SIG-M5 (cell line): ENCODE data around the gene DPH3.

Source experiments
- DNase-seq: peaks from one replicate; lab custom pipeline; 2025; lab: John Stamatoyannopoulos, UW

Gene DPH3

DNA sequence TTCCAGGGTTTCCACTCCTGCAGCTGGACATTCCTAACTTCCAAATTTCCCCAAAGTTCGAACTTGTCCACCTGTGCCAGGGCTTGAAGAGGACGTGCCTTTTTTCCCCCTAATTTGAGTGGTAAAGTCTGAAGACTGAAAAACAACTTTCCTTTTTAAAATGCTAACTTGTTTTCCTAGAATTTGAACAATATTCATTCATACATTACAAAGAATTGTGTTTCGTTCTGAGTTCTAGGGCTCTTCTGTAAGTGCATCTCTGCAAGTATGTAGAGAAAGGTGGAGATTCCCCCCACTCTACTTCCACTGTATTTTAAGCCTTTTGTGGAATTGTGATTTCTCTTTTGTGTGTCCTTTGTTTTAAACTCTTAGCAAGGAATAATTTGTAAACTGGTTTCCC, 9.4 kb downstream of the DPH3 start:
- DNase-seq = no peak

DNA sequence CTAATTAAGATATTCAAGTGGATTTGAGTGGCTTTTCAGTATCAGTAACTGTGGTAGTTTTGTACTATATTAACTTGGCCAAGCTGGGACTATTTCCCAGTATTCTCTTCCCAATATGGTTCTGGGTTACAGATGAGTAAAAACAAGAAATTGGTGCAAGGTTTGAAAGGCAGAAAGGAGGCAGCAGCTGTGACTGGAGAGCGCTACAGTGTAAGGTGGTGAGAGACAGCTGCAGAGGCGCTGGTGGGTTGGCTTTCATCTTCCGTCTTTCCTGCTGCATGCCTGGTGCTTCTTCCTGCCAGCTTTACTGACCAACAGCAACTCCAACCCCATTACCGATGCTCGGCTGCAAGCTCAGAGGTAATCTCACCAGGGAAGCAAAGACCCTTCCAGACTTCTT, 9.8 kb downstream of the DPH3 start:
- no peak for DNase-seq

DNA sequence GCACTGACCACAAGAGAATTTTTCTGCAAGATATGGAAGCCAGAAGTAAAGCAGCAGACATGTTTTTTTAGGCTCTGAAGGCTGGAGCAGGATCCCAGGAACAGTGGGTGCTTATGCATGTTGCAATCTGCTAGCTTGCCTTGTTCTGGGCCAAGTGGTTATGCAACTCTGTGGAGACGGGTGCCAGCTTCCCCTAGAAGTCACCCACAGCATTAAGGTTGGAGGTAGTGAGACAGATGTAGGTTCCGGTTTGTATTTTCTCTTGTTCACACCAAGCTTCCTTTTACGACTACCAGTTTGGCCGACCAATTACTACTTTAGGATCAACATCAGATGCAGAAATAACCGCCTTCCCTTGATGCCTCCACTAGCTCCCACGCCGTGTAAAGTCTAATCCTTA, 11.1 kb downstream of the DPH3 start:
- DNase-seq = peak; percentile 80

DNA sequence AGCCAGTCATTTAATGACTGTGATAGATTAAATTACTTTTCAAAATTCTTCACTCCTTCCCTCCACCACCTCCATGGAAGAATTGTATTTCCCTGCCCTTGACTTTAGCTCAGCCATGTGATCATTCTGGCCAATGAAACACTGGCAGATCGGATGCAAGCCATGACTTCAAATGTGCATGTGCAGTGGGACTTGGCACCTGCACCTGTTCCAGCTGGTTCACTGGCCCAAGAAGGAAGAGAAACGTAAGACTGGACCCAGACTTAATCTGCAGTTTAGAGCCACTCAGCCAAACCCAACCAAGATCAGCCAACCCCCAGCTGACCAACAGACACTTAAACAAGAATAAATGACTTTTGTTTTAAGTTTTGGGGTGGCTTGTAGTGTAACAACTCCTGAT, 11.8 kb downstream of the DPH3 start:
- DNase-seq = no peak

DNA sequence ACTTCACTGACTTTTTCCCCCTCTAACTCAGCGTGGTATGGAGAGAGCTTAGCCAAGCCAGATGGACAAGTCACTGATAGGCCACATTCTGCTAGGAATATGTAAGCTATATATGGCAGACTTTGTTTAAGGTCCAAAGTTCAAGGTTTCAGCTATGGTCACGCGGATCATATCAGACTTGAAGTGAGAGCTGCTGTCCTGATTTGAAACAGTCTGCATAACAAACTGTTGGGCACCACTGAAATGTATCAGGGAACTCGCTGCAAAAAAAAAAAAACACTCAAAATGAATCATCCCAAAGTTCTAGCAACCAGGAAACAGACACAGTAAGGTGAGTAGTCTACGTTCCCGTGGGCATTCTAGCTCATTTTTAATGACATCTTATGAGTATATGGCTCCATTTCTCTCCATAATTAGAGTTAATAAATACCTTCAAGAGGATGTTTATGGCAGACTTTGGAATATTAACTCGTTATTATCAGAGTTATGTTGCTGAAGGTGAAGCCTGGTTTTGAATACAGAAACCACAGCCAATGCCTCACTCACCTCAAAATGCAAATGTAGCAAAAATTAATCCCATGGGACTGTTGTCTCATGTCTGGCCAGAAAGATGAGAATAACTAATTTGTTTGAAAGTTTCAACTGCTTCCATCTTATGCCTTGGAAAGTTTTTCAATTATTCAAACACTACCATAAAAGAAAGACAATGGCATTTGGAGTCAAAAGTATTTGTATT, 12.3 kb downstream of the DPH3 start:
- no peak for DNase-seq

DNA sequence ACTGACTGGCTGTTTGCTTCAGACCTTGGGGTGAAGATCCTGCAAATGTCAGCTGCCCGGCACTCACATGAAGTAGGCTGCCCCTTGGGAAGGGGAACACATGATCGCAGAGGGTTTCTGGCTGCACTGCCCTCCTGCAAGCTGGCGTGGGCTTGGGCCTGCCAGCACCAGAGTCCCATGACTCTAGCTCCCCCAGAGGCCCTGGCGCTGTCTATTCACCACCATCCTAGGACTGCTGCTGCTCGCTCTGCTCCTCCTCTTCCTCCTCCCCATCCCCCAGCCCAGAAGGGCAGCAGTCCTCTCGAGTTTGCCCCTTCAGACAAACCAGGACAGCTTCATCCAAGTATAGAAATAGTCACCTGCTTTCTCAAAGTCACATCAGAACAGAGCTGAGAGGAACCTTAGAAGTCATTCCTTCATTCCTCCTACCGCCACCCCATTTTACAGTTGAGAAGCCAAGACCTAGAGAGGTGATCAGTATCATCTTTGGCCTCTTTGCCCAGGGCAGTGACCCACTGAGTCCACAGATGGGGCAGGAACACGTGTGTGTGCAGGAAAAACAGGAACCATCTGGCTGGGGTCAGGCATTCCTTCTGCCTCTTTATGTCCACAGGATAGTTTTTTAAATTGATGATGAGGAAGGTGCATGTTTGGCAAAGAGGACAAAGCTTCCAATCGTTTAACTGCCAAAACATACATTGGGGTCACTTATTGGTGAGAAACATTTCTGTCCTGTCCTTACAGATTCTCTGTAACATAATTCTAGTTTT, 13.2 kb downstream of the DPH3 start:
- DNase-seq = no peak

DNA sequence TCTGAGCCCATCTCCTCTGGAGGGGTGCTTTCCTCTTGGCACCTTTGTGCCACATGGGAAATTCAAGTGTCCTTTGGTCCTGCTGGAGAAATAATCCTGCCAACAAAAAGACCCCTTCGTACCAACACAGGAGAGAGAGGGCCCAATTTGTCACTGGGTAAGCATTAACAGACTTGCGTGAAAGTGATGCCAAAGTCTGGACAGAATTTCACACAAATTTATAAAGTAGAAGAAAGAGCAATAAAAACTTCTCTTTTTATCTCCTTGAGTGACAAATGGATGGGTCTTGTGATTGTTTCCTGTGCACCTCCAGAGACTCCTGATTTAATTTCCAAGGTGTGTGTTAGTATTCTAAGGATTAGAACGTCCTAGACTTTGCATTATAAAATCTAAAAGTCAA, 14.9 kb downstream of the DPH3 start:
- no peak for DNase-seq

DNA sequence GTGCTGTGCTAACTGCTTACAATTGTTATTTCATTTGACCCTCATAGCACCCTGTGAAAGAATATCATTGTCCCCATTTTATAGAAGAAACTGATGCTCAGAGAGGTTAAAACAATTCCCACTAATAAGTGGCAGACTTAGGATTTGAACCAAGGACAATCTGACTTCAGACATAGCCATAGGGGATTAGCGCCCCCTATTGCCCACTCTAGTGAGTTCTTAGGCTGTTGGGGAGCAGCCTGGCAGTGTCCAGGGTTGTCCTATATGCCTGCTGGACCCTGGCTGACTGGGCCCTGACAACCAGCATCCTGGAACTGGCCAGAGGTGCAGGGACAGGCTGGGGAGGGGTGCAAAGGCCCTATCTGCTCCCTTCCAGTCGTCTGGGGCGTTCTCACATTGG, 15.4 kb downstream of the DPH3 start:
- DNase-seq = no peak

DNA sequence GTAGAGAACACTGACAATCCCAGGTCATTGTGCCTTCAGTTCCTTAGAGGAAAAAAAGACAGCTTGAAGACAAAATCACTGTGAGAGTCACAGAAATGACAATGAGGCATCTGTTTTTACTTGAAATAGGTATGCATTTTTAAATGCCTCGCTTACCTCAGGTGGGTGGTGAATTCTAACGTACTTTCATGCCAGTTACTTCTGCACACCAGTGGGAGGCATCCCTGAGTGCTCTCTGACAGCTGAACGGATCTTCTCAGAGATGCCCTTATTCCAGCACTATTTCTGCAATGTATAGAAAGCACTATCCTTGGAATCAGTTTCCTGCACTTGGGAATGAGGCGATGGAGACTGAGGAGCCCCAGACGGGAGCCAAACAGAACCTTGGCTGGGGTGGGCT, 16.2 kb downstream of the DPH3 start:
- no peak for DNase-seq

DNA sequence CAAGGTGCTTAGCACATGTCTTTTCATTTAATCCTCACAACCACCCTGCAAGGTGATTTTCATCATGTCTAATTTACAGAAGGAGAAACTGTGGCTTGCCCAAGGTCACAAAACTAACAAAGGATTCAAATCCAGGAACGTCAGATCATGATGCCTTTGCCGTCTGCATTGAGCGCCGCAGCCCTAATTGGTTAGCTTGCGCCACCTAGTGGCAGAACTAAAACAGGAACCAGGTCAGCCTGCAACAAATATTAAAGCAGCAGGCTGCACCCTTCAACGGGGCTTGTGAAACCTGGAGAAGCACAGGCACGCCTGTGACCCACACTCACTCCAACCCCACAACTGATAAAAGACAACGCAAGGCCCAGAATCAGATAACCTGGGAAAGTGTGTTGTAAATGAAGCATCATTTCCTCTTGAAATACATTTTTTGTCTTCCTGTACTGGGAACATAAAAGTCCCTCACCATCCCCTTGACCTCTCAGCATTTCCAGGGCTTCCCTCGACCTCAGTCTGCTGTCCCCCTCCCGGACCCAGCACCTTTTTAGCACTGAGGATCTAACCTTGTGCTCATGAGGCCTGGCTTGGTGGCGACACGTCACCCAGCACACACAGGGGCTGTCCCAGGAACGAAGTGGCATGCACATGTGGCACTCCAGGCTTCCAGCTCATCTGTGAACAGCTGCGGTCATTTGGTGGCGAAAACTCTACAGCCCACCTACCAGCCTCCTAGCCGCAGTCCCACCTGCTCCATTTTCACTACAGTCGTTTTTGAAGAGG, 17.3 kb downstream of the DPH3 start:
- peak; percentile 5 for DNase-seq

DNA sequence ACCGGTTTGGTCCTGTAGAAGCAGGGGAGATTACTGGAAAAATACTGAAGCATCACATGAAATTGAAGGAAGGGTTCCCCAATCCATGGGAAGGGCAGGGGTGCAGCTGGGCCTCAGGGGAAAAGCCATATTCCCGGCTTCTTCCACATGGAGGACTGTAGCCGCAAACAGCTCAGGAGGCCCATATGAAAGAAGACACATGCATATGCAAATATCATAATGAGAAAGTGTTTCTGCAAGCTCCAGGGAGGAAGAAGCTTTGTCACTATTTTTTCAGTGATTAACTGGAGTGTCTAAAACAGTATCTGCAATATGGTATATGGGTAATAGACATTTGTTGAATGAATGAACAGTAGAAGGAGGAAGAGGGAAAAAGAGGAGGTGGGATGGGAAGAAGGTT, 19.1 kb downstream of the DPH3 start:
- no peak for DNase-seq

DNA sequence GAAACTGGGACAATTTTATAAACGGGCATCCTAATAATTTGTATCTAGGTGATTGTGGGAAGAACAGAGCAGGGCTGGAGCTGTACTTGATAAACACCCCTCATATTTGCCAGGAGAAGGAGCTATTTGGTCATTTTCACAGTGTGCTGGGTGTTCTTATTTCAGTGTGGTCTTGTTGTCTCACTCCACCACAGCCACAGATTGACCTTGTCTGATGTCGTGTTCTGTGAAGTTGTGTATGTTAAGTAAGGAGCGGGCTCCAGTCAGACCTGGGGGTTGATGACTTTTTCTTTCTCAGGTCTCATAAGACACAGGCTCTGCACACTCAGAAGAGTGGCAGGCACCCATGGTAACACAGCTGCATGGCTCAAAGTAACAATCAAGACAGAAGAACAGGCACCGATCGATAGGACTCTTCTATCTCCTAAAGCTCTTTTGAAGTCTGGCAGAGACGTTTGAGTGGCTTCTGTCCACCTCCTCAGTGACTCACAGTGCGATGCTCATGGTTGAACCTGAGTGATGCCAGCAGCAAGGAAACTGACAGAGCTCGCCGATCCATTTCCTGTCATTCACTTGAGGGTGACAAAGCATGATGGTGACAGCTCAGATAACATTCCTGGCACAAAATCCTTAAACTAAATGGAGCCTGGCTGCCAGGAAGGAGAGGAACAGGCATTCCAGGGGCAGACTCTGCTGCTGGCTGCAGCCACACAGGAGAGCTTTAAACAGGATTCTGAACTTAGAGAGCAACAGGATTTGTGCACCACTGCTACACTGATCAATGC, 20.8 kb downstream of the DPH3 start:
- DNase-seq = no peak

DNA sequence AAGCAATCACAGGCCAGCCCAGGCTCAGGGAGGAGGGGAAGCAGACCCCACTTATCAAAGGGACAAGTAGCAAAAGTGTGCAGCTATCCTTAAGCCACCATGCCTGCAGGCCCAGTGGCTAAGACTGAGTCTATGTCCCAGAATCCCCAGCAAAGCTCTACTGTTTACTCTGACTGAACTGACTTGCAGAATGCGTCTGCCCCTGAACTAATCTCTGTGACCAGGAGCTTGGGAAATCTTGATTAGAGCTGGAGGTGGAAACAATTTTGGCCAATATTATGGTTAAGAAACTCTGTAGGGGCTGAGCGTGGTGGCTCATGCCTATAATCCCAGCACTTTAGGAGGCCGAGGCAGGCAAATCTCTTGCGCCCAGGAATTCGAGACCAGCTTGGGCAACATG, 22.6 kb downstream of the DPH3 start:
- DNase-seq = no peak

DNA sequence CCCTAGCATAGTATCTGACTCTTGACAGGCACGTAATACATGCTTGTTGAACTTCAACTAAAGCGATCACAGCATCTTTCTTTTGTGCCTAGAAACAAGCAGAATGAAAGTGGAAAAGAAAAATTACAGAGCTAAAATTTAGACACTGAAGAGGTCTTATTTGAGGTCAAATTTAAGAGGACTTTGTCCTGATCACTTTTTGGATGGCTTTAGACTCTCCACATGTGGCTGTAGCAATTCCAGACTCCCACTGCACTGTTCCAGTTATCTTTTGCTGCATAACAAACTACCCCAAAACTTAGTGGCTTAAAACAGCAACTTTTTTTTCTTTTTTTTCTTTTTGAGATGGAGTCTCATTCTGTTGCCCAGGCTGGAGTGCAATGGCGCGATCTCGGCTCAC, 23.5 kb downstream of the DPH3 start:
- DNase-seq = no peak

DNA sequence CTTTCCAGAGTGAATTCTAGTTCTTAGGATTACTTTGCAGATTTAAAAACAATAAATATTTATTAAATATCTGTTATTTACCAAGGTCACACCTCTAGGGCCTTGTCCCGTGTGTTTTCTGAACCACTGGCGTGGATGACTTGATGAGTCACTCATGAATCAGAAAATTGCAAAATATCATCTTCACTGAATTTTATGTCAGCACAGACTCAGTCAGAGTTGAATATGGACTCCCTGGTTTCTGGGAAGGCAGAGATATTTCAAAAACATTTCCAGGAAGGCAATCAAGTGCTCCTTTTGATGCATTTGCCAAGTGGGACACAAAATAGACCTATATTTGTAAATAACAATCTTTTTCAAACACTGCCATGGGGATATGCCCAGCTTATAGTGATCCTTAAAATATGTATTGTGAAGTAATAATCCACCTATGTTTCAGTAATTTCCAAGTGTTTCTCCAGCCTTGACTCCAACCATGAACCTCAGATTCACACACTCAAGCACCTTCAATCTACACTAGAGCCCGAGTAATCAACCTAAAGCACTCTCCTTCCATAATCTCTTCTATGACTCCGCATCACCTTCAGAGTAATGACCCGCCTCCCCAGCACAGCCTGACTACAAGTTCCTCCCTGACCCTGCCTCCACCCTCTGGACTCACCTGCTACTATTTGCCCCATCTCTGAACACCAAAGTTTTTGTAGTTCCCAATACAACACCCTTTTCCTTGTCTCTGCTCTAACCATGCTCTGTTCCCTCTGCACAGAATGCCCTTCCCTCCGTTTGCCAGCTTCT, 24.3 kb downstream of the DPH3 start:
- no peak for DNase-seq

DNA sequence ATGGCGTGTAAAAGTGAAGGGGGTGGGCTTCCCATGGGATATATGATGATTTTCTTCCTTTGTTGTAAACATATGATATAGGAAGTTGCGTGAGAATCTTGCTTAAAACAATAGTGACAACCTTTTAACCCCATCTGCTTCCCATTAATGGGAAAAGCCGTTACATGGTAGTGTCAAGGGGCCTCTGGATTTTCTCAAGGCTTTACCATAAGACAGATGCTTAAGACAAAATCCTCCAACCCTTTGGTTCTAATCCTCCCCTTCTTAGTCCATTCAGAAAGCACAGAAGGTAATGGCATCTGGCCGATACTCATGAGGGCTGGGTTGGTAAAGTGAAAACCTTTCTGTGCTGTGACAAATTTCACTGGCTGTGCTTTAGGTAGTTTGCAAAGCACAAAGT, 25.0 kb downstream of the DPH3 start:
- no peak for DNase-seq

DNA sequence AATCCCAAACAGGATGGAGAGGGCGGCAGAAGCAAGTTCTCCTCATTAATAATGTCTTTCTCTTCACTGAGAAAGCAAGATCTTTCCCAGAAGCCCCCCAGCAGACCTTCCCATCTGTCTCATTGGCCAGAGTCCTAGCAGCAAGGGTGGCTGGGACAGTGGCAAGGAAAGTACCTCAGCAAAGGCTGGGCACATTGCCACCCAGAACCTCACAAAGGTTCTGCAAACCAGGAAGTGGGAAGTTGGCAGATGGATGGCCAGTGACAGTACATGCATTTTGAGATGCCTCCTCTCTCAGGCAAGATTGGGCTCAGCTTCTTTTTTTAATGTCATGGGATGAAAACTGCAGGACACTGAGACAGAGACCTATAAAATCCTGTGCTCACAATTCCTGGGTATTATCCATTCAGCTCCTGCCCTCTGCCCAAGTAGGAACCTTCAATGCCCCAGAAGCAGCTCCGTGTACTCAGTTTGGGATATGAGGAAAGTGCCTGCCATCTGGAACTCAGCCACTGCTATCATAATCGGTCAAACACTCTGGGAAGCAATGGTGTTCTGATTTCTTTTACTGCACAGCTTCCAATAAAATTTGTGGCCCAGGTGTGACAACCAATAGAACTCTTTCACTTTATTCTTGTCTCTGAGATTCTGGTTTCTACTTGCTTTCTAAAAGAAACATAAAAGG, 25.5 kb downstream of the DPH3 start:
- no peak for DNase-seq

DNA sequence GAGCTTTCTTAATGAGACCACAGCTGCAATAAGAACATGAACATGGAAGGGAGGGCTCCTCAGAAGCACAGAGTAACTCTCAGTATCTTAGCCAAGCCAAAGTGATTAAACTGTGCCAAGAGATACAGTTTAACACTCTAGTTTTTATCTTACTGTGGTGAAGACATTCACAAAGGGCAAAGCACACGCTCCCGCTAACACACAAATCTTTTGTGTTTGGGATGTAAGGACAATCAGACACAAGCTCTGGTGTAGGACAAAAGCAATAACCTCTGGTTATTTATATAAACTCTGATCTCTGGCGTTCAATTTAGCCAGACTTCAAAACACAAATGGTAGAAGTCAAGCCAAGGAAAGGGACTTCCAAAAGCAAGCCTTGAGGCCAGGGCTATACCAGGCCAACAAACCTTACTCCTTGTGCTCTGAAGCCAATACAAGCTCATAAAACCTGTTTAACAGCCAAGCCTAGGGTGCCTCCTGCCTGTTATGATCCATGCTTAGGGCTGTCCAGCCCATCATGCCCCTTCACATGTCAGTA, 27.8 kb downstream of the DPH3 start:
- no peak for DNase-seq

DNA sequence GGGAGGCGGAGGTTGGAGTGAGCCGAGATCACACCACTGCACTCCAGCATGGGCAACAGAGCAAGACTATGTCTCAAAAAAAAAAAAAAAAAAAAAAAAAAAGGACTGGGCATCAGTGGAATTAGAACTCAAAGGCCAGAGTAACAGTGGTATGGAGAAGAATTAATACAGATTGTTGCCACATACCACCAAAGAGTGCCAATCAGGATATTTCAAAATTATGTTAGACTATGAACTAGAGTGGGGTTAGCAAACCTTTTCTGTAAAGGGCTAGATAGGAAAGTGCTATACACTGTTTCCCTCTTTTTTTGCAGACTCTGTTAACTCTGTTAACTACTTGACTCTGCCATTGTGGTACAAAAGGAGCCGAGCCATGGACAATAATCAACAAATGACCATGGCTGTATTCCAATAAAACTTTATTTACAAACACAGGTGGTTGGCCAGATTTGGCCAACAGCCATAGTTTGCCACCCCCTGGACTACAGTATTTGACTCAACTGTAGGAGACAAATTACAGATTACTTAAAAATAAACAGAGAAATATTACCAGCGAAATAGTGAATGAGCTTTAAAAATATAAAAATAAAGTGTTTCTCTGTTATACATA, 28.6 kb downstream of the DPH3 start:
- DNase-seq = no peak

DNA sequence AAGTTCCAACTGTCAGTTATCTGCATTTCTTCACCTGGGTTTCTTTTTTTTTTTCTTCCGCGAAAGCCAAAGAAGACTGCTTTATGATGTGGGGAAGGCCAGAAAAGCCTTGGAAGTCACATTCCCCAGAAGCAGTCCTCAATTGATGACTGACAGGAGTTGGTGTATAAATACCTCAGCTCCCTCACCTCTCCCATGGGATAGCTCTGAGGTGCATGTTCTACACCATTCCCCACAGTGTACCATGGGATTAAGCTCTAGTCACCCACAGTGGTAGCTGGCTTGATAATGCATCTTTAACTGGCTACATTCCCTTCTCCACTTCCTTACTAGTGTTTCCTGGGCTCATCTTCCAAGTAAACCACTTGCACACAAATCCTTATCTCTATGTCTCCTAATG, 30.5 kb downstream of the DPH3 start:
- no peak for DNase-seq
